HEK293 (cell line): ENCODE measurements around the gene GTF2F1.

Source experiments
- GLIS2 ChIP-seq: fragments of 450-650 bp; formaldehyde crosslinking; IDR thresholded peaks from 2 replicates; pipeline ENCODE4 v1.5.1; 2016; ENCODE audit warnings: missing biosample characterization, missing genetic modification characterization
- ZIC2 ChIP-seq: fragments of 450-650 bp; formaldehyde crosslinking; IDR thresholded peaks from 2 replicates; pipeline ENCODE4 v1.5.1; 2016; ENCODE audit warnings: missing biosample characterization, missing genetic modification characterization
- ZNF2 ChIP-seq: fragments of 450-650 bp; formaldehyde crosslinking; IDR thresholded peaks from 2 replicates; pipeline ENCODE4 v1.5.1; 2016; ENCODE audit warnings: missing biosample characterization, missing genetic modification characterization
- ZNF274 ChIP-seq, 2 experiments: fragments of 200-500 bp in 1 of 2; fragments of 450-650 bp in 1 of 2; sonication (Bioruptor generic) in 1 of 2; formaldehyde crosslinking in 1 of 2; IDR thresholded peaks; 2 replicates each; pipeline versions ENCODE4 v1.5.1 to v1.6.1; 2014 to 2016; ENCODE audit warnings: borderline replicate concordance in 1 of 2, inconsistent platforms in 1 of 2, low read length in 1 of 2, missing biosample characterization in 1 of 2, missing genetic modification characterization in 1 of 2
- ZNF404 ChIP-seq: fragments of 450-650 bp; formaldehyde crosslinking; IDR thresholded peaks from 2 replicates; pipeline ENCODE4 v1.5.1; 2017; ENCODE audit warnings: missing biosample characterization, missing genetic modification characterization
- ZNF501 ChIP-seq: fragments of 450-650 bp; formaldehyde crosslinking; IDR thresholded peaks from 2 replicates; pipeline ENCODE4 v1.5.1; 2016; ENCODE audit warnings: missing biosample characterization, missing genetic modification characterization
- ZNF514 ChIP-seq: fragments of 450-650 bp; formaldehyde crosslinking; IDR thresholded peaks from 2 replicates; pipeline ENCODE4 v1.5.1; 2016; ENCODE audit warnings: missing biosample characterization, missing genetic modification characterization
- ZNF529 ChIP-seq: fragments of 450-650 bp; formaldehyde crosslinking; IDR thresholded peaks from 2 replicates; pipeline ENCODE4 v1.5.1; 2017; ENCODE audit warnings: missing genetic modification characterization, missing biosample characterization; ENCODE audit not compliant: insufficient replicate concordance
- ZNF624 ChIP-seq: fragments of 450-650 bp; formaldehyde crosslinking; IDR thresholded peaks from 2 replicates; pipeline ENCODE4 v1.5.1; 2017; ENCODE audit warnings: missing biosample characterization, missing genetic modification characterization
- ZNF777 ChIP-seq: fragments of 450-650 bp; formaldehyde crosslinking; IDR thresholded peaks from 2 replicates; pipeline ENCODE4 v1.5.1; 2017; ENCODE audit warnings: missing biosample characterization, missing genetic modification characterization, borderline replicate concordance
- ZNF785 ChIP-seq: fragments of 450-650 bp; formaldehyde crosslinking; IDR thresholded peaks from 2 replicates; pipeline ENCODE4 v1.5.1; 2016; ENCODE audit warnings: missing biosample characterization, missing genetic modification characterization
- TF ChIP-seq, protein P1 (sequence below): fragments of 450-650 bp; formaldehyde crosslinking; IDR thresholded peaks from 2 replicates; pipeline ENCODE4 v1.5.0; 2017; ENCODE audit warnings: missing biosample characterization, missing genetic modification characterization, borderline replicate concordance
- TF ChIP-seq, protein P2 (sequence below): fragments of 450-650 bp; formaldehyde crosslinking; IDR thresholded peaks from 2 replicates; pipeline ENCODE4 v1.5.1; 2016; ENCODE audit warnings: missing biosample characterization, missing genetic modification characterization
- TF ChIP-seq, protein P3 (sequence below): fragments of 450-650 bp; formaldehyde crosslinking; IDR thresholded peaks from 2 replicates; pipeline ENCODE4 v1.5.1; 2016; ENCODE audit warnings: missing biosample characterization, missing genetic modification characterization
- TF ChIP-seq, protein P4 (sequence below): fragments of 450-650 bp; formaldehyde crosslinking; IDR thresholded peaks from 2 replicates; pipeline ENCODE4 v1.5.1; 2016; ENCODE audit warnings: missing biosample characterization, missing genetic modification characterization
- TF ChIP-seq, protein P5 (sequence below): fragments of 450-650 bp; formaldehyde crosslinking; IDR thresholded peaks from 2 replicates; pipeline ENCODE4 v1.5.1; 2016; ENCODE audit warnings: missing biosample characterization, missing genetic modification characterization, borderline replicate concordance
- TF ChIP-seq, protein P6 (sequence below): fragments of 450-650 bp; formaldehyde crosslinking; IDR thresholded peaks from 2 replicates; pipeline ENCODE4 v1.5.1; 2016; ENCODE audit warnings: missing biosample characterization, missing genetic modification characterization
- TF ChIP-seq, protein P7 (sequence below): fragments of 450-650 bp; formaldehyde crosslinking; IDR thresholded peaks from 2 replicates; pipeline ENCODE4 v1.5.1; 2016; ENCODE audit warnings: missing biosample characterization, missing genetic modification characterization, borderline replicate concordance
- TF ChIP-seq, protein P8 (sequence below): fragments of 450-650 bp; formaldehyde crosslinking; IDR thresholded peaks from 2 replicates; pipeline ENCODE4 v1.5.1; 2016; ENCODE audit warnings: missing biosample characterization, missing genetic modification characterization

The GTF2F1 gene

DNA sequence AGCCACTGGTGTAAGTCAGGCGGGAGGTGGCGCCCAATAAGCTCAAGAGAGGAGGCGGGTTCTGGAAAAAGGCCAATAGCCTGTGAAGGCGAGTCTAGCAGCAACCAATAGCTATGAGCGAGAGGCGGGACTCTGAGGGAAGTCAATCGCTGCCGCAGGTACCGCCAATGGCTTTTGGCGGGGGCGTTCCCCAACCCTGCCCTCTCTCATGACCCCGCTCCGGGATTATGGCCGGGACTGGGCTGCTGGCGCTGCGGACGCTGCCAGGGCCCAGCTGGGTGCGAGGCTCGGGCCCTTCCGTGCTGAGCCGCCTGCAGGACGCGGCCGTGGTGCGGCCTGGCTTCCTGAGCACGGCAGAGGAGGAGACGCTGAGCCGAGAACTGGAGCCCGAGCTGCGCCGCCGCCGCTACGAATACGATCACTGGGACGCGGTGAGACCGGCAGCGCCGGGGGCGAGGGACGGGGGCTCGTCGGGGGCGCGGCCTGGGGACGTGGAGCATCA is 20.3 kb downstream of the GTF2F1 start, which contains the start of gene ALKBH7 (continued):
- TF ChIP-seq, protein P1, sequence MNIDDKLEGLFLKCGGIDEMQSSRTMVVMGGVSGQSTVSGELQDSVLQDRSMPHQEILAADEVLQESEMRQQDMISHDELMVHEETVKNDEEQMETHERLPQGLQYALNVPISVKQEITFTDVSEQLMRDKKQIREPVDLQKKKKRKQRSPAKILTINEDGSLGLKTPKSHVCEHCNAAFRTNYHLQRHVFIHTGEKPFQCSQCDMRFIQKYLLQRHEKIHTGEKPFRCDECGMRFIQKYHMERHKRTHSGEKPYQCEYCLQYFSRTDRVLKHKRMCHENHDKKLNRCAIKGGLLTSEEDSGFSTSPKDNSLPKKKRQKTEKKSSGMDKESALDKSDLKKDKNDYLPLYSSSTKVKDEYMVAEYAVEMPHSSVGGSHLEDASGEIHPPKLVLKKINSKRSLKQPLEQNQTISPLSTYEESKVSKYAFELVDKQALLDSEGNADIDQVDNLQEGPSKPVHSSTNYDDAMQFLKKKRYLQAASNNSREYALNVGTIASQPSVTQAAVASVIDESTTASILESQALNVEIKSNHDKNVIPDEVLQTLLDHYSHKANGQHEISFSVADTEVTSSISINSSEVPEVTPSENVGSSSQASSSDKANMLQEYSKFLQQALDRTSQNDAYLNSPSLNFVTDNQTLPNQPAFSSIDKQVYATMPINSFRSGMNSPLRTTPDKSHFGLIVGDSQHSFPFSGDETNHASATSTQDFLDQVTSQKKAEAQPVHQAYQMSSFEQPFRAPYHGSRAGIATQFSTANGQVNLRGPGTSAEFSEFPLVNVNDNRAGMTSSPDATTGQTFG, result no peak
- TF ChIP-seq ZNF501 (tag by site-specific recombination) (no peak), ZNF785 (tag by site-specific recombination) (no peak), ZIC2 (tag by site-specific recombination) (peak; percentile 59; the same call in 1 of the 2 replicates), ZNF529 (tag by site-specific recombination) (no peak), ZNF777 (tag by site-specific recombination) (peak; percentile 60; the same call in 1 of the 2 replicates), GLIS2 (tag by site-specific recombination) (no peak; the same call in 1 of the 2 replicates), ZNF514 (tag by site-specific recombination) (no peak), ZNF2 (tag by site-specific recombination) (peak; percentile 58; the same call in 1 of the 2 replicates), ZNF404 (tag by site-specific recombination) (no peak), ZNF624 (tag by site-specific recombination) (no peak), ZNF274 (IDR thresholded peaks at IDR 0.05; ENCODE audit: low read length) (no peak), ZNF274 (tag by site-specific recombination; IDR thresholded peaks at IDR 0.05; ENCODE audit: borderline replicate concordance) (no peak)
- TF ChIP-seq, protein P2, sequence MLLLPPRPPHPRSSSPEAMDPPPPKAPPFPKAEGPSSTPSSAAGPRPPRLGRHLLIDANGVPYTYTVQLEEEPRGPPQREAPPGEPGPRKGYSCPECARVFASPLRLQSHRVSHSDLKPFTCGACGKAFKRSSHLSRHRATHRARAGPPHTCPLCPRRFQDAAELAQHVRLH, result no peak
- TF ChIP-seq, protein P3, sequence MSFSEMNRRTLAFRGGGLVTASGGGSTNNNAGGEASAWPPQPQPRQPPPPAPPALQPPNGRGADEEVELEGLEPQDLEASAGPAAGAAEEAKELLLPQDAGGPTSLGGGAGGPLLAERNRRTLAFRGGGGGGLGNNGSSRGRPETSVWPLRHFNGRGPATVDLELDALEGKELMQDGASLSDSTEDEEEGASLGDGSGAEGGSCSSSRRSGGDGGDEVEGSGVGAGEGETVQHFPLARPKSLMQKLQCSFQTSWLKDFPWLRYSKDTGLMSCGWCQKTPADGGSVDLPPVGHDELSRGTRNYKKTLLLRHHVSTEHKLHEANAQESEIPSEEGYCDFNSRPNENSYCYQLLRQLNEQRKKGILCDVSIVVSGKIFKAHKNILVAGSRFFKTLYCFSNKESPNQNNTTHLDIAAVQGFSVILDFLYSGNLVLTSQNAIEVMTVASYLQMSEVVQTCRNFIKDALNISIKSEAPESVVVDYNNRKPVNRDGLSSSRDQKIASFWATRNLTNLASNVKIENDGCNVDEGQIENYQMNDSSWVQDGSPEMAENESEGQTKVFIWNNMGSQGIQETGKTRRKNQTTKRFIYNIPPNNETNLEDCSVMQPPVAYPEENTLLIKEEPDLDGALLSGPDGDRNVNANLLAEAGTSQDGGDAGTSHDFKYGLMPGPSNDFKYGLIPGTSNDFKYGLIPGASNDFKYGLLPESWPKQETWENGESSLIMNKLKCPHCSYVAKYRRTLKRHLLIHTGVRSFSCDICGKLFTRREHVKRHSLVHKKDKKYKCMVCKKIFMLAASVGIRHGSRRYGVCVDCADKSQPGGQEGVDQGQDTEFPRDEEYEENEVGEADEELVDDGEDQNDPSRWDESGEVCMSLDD, result no peak
- TF ChIP-seq, protein P4, sequence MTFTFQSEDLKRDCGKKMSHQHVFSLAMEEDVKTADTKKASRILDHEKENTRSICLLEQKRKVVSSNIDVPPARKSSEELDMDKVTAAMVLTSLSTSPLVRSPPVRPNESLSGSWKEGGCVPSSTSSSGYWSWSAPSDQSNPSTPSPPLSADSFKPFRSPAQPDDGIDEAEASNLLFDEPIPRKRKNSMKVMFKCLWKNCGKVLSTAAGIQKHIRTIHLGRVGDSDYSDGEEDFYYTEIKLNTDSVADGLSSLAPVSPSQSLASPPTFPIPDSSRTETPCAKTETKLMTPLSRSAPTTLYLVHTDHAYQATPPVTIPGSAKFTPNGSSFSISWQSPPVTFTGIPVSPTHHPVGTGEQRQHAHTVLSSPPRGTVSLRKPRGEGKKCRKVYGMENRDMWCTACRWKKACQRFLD (tag by site-specific recombination), result no peak
- TF ChIP-seq, protein P5, sequence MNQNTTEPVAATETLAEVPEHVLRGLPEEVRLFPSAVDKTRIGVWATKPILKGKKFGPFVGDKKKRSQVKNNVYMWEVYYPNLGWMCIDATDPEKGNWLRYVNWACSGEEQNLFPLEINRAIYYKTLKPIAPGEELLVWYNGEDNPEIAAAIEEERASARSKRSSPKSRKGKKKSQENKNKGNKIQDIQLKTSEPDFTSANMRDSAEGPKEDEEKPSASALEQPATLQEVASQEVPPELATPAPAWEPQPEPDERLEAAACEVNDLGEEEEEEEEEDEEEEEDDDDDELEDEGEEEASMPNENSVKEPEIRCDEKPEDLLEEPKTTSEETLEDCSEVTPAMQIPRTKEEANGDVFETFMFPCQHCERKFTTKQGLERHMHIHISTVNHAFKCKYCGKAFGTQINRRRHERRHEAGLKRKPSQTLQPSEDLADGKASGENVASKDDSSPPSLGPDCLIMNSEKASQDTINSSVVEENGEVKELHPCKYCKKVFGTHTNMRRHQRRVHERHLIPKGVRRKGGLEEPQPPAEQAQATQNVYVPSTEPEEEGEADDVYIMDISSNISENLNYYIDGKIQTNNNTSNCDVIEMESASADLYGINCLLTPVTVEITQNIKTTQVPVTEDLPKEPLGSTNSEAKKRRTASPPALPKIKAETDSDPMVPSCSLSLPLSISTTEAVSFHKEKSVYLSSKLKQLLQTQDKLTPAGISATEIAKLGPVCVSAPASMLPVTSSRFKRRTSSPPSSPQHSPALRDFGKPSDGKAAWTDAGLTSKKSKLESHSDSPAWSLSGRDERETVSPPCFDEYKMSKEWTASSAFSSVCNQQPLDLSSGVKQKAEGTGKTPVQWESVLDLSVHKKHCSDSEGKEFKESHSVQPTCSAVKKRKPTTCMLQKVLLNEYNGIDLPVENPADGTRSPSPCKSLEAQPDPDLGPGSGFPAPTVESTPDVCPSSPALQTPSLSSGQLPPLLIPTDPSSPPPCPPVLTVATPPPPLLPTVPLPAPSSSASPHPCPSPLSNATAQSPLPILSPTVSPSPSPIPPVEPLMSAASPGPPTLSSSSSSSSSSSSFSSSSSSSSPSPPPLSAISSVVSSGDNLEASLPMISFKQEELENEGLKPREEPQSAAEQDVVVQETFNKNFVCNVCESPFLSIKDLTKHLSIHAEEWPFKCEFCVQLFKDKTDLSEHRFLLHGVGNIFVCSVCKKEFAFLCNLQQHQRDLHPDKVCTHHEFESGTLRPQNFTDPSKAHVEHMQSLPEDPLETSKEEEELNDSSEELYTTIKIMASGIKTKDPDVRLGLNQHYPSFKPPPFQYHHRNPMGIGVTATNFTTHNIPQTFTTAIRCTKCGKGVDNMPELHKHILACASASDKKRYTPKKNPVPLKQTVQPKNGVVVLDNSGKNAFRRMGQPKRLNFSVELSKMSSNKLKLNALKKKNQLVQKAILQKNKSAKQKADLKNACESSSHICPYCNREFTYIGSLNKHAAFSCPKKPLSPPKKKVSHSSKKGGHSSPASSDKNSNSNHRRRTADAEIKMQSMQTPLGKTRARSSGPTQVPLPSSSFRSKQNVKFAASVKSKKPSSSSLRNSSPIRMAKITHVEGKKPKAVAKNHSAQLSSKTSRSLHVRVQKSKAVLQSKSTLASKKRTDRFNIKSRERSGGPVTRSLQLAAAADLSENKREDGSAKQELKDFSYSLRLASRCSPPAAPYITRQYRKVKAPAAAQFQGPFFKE (tag by site-specific recombination), result no peak
- TF ChIP-seq, protein P6, sequence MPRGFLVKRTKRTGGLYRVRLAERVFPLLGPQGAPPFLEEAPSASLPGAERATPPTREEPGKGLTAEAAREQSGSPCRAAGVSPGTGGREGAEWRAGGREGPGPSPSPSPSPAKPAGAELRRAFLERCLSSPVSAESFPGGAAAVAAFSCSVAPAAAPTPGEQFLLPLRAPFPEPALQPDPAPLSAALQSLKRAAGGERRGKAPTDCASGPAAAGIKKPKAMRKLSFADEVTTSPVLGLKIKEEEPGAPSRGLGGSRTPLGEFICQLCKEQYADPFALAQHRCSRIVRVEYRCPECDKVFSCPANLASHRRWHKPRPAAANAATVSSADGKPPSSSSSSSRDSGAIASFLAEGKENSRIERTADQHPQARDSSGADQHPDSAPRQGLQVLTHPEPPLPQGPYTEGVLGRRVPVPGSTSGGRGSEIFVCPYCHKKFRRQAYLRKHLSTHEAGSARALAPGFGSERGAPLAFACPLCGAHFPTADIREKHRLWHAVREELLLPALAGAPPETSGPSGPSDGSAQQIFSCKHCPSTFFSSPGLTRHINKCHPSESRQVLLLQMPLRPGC (tag by site-specific recombination), result no peak
- TF ChIP-seq, protein P7, sequence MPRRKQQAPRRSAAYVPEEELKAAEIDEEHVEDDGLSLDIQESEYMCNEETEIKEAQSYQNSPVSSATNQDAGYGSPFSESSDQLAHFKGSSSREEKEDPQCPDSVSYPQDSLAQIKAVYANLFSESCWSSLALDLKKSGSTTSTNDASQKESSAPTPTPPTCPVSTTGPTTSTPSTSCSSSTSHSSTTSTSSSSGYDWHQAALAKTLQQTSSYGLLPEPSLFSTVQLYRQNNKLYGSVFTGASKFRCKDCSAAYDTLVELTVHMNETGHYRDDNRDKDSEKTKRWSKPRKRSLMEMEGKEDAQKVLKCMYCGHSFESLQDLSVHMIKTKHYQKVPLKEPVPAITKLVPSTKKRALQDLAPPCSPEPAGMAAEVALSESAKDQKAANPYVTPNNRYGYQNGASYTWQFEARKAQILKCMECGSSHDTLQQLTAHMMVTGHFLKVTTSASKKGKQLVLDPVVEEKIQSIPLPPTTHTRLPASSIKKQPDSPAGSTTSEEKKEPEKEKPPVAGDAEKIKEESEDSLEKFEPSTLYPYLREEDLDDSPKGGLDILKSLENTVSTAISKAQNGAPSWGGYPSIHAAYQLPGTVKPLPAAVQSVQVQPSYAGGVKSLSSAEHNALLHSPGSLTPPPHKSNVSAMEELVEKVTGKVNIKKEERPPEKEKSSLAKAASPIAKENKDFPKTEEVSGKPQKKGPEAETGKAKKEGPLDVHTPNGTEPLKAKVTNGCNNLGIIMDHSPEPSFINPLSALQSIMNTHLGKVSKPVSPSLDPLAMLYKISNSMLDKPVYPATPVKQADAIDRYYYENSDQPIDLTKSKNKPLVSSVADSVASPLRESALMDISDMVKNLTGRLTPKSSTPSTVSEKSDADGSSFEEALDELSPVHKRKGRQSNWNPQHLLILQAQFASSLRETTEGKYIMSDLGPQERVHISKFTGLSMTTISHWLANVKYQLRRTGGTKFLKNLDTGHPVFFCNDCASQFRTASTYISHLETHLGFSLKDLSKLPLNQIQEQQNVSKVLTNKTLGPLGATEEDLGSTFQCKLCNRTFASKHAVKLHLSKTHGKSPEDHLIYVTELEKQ (tag by site-specific recombination), result no peak
- TF ChIP-seq, protein P8, sequence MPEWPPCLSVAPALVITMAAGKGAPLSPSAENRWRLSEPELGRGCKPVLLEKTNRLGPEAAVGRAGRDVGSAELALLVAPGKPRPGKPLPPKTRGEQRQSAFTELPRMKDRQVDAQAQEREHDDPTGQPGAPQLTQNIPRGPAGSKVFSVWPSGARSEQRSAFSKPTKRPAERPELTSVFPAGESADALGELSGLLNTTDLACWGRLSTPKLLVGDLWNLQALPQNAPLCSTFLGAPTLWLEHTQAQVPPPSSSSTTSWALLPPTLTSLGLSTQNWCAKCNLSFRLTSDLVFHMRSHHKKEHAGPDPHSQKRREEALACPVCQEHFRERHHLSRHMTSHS, result no peak
